ENCODE data around the gene DNAH17.

The DNAH17 gene

GRCh38 chr17:78477913-78478756 lies 99.1 kb downstream of the DNAH17 start:
- Histone ChIP-seq H3K27ac (no peak overlapping the region), H3K4me3 (no peak overlapping the region)
- TF ChIP-seq CTCF (IDR thresholded peaks at IDR 0.05) = no peak
- DNase-seq (ENCODE audit: low spot score) = no peak

- no peak for TF ChIP-seq CTCF (IDR thresholded peaks at IDR 0.05)
- no peak for DNase-seq (ENCODE audit: low spot score)
- H3K27ac ChIP-seq = no peak overlapping the region
- H3K4me3 ChIP-seq = no peak overlapping the region
Observed at GRCh38 chr17:78476973-78477372, 100.2 kb downstream of the DNAH17 start.

GRCh38 chr17:78476149-78476548 lies 101.0 kb downstream of the DNAH17 start:
- Histone ChIP-seq H3K4me3 (no peak overlapping the region), H3K27ac (no peak overlapping the region)
- no peak for DNase-seq (ENCODE audit: low spot score)
- no peak for TF ChIP-seq CTCF (IDR thresholded peaks at IDR 0.05)

- TF ChIP-seq CTCF (IDR thresholded peaks at IDR 0.05) = no peak
- no peak overlapping the region for H3K27ac ChIP-seq
Observed at GRCh38 chr17:78475211-78475610, 102.0 kb downstream of the DNAH17 start.

GRCh38 chr17:78474614-78475146 lies 102.5 kb downstream of the DNAH17 start:
- TF ChIP-seq CTCF (IDR thresholded peaks at IDR 0.05) = no peak
- no peak for DNase-seq (ENCODE audit: low spot score)

More at GRCh38 chr17:78475211-78475610, 102.0 kb downstream of the DNAH17 start:
- H3K4me3 ChIP-seq = no peak overlapping the region
- no peak for DNase-seq (ENCODE audit: low spot score)

GRCh38 chr17:78473951-78474613 lies 103.1 kb downstream of the DNAH17 start:
- no peak for TF ChIP-seq CTCF (IDR thresholded peaks at IDR 0.05)
- H3K27ac ChIP-seq = no peak overlapping the region
- no peak overlapping the region for H3K4me3 ChIP-seq
- no peak for DNase-seq (ENCODE audit: low spot score)

More at GRCh38 chr17:78474614-78475146, 102.5 kb downstream of the DNAH17 start:
- Histone ChIP-seq H3K27ac (no peak overlapping the region), H3K4me3 (no peak overlapping the region)
